K562 (cell line): ENCODE results near the gene HINT2. TPM values are rescaled to one million over a fixed set of nuclear protein-coding genes. Genes with fewer than 3 reads are reported as not detected.
A peak's percentile ranks its signal among the peaks of the same experiment; 100 is the strongest.

Source experiments
- CBX3 ChIP-seq, 2 experiments: IDR thresholded peaks; 1 replicate in 1 of 2; 2 replicates in 1 of 2; pipeline ENCODE4 v1.6.1; 2012; ENCODE audit warnings: inconsistent platforms in 2 of 2, low read length in 2 of 2, borderline replicate concordance in 1 of 2, control low read depth in 1 of 2
- FOXK1 ChIP-seq: sonication (generic); formaldehyde crosslinking; IDR thresholded peaks from 2 replicates; pipeline ENCODE4 v1.8.0; 2022; ENCODE audit warnings: missing genetic modification reagents, mild to moderate bottlenecking, borderline replicate concordance
- HNRNPK ChIP-seq: fragments of 200-400 bp; formaldehyde crosslinking; IDR thresholded peaks from one replicate; pipeline ENCODE4 v1.6.1; 2018; ENCODE audit warnings: mild to moderate bottlenecking, low read depth, low read length; ENCODE audit not compliant: poor library complexity, severe bottlenecking
- JUN ChIP-seq, 2 experiments: sonication (generic) in 1 of 2; formaldehyde crosslinking in 1 of 2; IDR thresholded peaks; 2 replicates each; pipeline versions ENCODE4 v1.6.1 to v1.8.0; 2012 to 2022; ENCODE audit warnings: borderline replicate concordance in 2 of 2, mild to moderate bottlenecking in 2 of 2, improper control_type of control experiment in 1 of 2, low read depth in 1 of 2, low read length in 1 of 2, missing genetic modification reagents in 1 of 2
- MAZ ChIP-seq, 2 experiments: fragments of 450-650 bp in 1 of 2; sonication (generic) in 1 of 2; formaldehyde crosslinking; IDR thresholded peaks in 1 of 2; conservative IDR thresholded peaks in 1 of 2; 2 replicates each; pipeline versions ENCODE4 v1.4.0 to v1.5.0; 2020; ENCODE audit warnings: mild to moderate bottlenecking in 1 of 2, missing genetic modification reagents in 1 of 2
- NFE2L1 ChIP-seq: fragments of 450-650 bp; IDR thresholded peaks from 2 replicates; pipeline ENCODE4 v1.6.1; 2016; ENCODE audit warnings: missing genetic modification characterization, low read depth, mild to moderate bottlenecking, missing compliant biosample characterization, moderate library complexity, borderline replicate concordance
- NFRKB ChIP-seq: fragments of 450-650 bp; IDR thresholded peaks from 2 replicates; pipeline ENCODE4 v1.6.1; 2016; ENCODE audit warnings: low read depth
- RB1 ChIP-seq: fragments of 450-650 bp; IDR thresholded peaks from 2 replicates; pipeline ENCODE4 v1.6.1; 2017; ENCODE audit warnings: low read depth, mild to moderate bottlenecking
- RBM14 ChIP-seq: fragments of 200-400 bp; formaldehyde crosslinking; IDR thresholded peaks from 2 replicates; pipeline ENCODE4 v1.6.1; 2018; ENCODE audit warnings: low read depth, mild to moderate bottlenecking, low read length, moderate library complexity, borderline replicate concordance; ENCODE audit not compliant: insufficient read depth
- RBM39 ChIP-seq: fragments of 200-400 bp; formaldehyde crosslinking; optimal IDR thresholded peaks from 2 replicates; pipeline ENCODE3; 2018; ENCODE audit warnings: low read depth, low read length
- SREBF2 ChIP-seq: sonication (generic); formaldehyde crosslinking; IDR thresholded peaks from 2 replicates; pipeline ENCODE4 v1.4.0; 2020; ENCODE audit warnings: mild to moderate bottlenecking, missing genetic modification reagents
- ZNF274 ChIP-seq: IDR thresholded peaks from 2 replicates; pipeline ENCODE4 v1.6.1; 2011; ENCODE audit warnings: low read depth, mild to moderate bottlenecking, low read length, moderate library complexity, borderline replicate concordance
- ZNF384 ChIP-seq: IDR thresholded peaks from 2 replicates; pipeline ENCODE4 v1.6.1; 2012; ENCODE audit warnings: low read depth, low read length, improper control_type of control experiment
- ZNF695 ChIP-seq: fragments of 450-650 bp; formaldehyde crosslinking; IDR thresholded peaks from 2 replicates; pipeline ENCODE4 v1.4.0; 2020; ENCODE audit warnings: mild to moderate bottlenecking, moderate library complexity
- ZNF785 ChIP-seq: fragments of 250-450 bp; sonication (Bioruptor Pico); IDR thresholded peaks from 2 replicates; pipeline ENCODE4 v1.4.0; 2020; ENCODE audit warnings: mild to moderate bottlenecking
- polyA plus RNA-seq, 8 experiments: library from polyadenylated mRNA; depleted of rRNA in 4 of 8; stranded (reverse) in 5 of 8; unstranded in 3 of 8; fragments of >200 nt; fragmentation: Nextera tagmentation in 2 of 8; fragmentation: Illumina TruSeq in 1 of 8; extraction: Ambion mirVana in 2 of 8; extraction: Trizol in 1 of 8; gene quantifications; 2 replicates each; pipeline versions ENCODE4 v1.2.1 to v1.2.3, GENCODE V29; 2011 to 2014; ENCODE audit warnings: inconsistent platforms in 1 of 8, missing spikeins in 1 of 8
- total RNA-seq, 7 experiments: library from RNA; depleted of rRNA in 6 of 7; stranded (reverse); fragments of >200 nt in 6 of 7; fragmentation: Illumina TruSeq in 2 of 7; extraction: Trizol in 2 of 7; gene quantifications; 2 replicates each; pipeline versions ENCODE4 v1.2.1 to v1.2.3, GENCODE V29; 2011 to 2021; ENCODE audit warnings: low replicate concordance in 1 of 7
- TF ChIP-seq, protein P1 (sequence below): fragments of 450-650 bp; IDR thresholded peaks from 2 replicates; pipeline ENCODE4 v1.6.1; 2018; ENCODE audit not compliant: partially characterized antibody
- TF ChIP-seq, protein P2 (sequence below): IDR thresholded peaks from 2 replicates; pipeline ENCODE4 v1.6.1; 2014; ENCODE audit warnings: antibody characterized with exemption
- TF ChIP-seq, protein P3 (sequence below): fragments of 450-650 bp; formaldehyde crosslinking; conservative IDR thresholded peaks from 2 replicates; pipeline ENCODE4 v1.4.0; 2022; ENCODE audit warnings: mild to moderate bottlenecking, missing genetic modification characterization
- TF ChIP-seq, protein P4 (sequence below): fragments of 450-650 bp; IDR thresholded peaks from 2 replicates; pipeline ENCODE4 v1.6.1; 2016; ENCODE audit warnings: borderline replicate concordance

Gene HINT2
- total and polyA plus RNA-seq, 9 of the 15 experiments (the other 6 are each of a cell fraction or from before 2014, with no cell fraction given): 5.6 to 44.1 (median 27.9) TPM

DNA sequence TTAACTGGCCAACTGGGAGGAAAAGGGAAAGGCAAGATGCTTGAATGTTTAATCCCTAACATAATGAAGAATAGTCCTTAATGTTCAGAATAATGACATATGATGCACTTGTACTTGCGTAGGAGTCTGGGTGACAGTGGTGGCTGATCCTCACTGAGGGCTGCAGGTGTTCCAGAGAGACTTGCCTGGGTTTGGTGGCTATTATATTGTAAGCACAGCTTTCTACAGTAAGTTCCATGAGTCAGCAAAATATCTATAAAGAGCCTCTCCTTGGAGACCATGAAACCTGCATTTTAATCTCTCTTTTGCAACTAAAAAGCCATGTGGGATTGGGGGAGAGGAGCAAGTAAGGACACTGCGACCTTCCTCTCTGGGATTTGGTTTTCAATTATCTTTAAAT lies 25.3 kb downstream of the HINT2 start (continued):
- TF ChIP-seq, protein P1, sequence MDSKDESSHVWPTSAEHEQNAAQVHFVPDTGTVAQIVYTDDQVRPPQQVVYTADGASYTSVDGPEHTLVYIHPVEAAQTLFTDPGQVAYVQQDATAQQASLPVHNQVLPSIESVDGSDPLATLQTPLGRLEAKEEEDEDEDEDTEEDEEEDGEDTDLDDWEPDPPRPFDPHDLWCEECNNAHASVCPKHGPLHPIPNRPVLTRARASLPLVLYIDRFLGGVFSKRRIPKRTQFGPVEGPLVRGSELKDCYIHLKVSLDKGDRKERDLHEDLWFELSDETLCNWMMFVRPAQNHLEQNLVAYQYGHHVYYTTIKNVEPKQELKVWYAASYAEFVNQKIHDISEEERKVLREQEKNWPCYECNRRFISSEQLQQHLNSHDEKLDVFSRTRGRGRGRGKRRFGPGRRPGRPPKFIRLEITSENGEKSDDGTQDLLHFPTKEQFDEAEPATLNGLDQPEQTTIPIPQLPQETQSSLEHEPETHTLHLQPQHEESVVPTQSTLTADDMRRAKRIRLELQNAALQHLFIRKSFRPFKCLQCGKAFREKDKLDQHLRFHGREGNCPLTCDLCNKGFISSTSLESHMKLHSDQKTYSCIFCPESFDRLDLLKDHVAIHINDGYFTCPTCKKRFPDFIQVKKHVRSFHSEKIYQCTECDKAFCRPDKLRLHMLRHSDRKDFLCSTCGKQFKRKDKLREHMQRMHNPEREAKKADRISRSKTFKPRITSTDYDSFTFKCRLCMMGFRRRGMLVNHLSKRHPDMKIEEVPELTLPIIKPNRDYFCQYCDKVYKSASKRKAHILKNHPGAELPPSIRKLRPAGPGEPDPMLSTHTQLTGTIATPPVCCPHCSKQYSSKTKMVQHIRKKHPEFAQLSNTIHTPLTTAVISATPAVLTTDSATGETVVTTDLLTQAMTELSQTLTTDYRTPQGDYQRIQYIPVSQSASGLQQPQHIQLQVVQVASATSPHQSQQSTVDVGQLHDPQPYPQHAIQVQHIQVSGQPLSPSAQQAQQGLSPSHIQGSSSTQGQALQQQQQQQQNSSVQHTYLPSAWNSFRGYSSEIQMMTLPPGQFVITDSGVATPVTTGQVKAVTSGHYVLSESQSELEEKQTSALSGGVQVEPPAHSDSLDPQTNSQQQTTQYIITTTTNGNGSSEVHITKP: no peak
- TF ChIP-seq RBM14: no peak
- no peak for TF ChIP-seq FOXK1 (CRISPR knock-in tag)
- TF ChIP-seq, protein P2, sequence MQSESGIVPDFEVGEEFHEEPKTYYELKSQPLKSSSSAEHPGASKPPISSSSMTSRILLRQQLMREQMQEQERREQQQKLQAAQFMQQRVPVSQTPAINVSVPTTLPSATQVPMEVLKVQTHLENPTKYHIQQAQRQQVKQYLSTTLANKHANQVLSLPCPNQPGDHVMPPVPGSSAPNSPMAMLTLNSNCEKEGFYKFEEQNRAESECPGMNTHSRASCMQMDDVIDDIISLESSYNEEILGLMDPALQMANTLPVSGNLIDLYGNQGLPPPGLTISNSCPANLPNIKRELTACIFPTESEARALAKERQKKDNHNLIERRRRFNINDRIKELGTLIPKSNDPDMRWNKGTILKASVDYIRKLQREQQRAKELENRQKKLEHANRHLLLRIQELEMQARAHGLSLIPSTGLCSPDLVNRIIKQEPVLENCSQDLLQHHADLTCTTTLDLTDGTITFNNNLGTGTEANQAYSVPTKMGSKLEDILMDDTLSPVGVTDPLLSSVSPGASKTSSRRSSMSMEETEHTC: no peak
- no peak for TF ChIP-seq NFRKB
- no peak for TF ChIP-seq SREBF2 (CRISPR knock-in tag)
- TF ChIP-seq CBX3 (IDR thresholded peaks at IDR 0.05; ENCODE audit: borderline replicate concordance in 1 of 2, low read length in 2 of 2): no peak
- no peak for TF ChIP-seq ZNF695 (CRISPR knock-in tag)
- no peak for TF ChIP-seq ZNF384
- TF ChIP-seq RBM39: no peak
- peak; percentile 49; the same call in 1 of the 2 replicates for TF ChIP-seq NFE2L1 (tag)
- no peak for TF ChIP-seq HNRNPK
- no peak for TF ChIP-seq ZNF274
- no peak for TF ChIP-seq RB1
- TF ChIP-seq MAZ (CRISPR knock-in tag; conservative IDR thresholded peaks at IDR 0.05 in 1 of 2, IDR thresholded peaks at IDR 0.05 in 1 of 2): no peak
- TF ChIP-seq JUN (IDR thresholded peaks at IDR 0.05; ENCODE audit: borderline replicate concordance, low read depth, low read length): no peak
- TF ChIP-seq JUN (CRISPR knock-in tag; IDR thresholded peaks at IDR 0.05; ENCODE audit: borderline replicate concordance): no peak
- no peak for TF ChIP-seq ZNF785 (CRISPR knock-in tag)
- TF ChIP-seq, protein P3, sequence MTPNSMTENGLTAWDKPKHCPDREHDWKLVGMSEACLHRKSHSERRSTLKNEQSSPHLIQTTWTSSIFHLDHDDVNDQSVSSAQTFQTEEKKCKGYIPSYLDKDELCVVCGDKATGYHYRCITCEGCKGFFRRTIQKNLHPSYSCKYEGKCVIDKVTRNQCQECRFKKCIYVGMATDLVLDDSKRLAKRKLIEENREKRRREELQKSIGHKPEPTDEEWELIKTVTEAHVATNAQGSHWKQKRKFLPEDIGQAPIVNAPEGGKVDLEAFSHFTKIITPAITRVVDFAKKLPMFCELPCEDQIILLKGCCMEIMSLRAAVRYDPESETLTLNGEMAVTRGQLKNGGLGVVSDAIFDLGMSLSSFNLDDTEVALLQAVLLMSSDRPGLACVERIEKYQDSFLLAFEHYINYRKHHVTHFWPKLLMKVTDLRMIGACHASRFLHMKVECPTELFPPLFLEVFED (CRISPR knock-in tag): no peak
- TF ChIP-seq, protein P4, sequence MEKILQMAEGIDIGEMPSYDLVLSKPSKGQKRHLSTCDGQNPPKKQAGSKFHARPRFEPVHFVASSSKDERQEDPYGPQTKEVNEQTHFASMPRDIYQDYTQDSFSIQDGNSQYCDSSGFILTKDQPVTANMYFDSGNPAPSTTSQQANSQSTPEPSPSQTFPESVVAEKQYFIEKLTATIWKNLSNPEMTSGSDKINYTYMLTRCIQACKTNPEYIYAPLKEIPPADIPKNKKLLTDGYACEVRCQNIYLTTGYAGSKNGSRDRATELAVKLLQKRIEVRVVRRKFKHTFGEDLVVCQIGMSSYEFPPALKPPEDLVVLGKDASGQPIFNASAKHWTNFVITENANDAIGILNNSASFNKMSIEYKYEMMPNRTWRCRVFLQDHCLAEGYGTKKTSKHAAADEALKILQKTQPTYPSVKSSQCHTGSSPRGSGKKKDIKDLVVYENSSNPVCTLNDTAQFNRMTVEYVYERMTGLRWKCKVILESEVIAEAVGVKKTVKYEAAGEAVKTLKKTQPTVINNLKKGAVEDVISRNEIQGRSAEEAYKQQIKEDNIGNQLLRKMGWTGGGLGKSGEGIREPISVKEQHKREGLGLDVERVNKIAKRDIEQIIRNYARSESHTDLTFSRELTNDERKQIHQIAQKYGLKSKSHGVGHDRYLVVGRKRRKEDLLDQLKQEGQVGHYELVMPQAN: no peak
